ENCODE results near the gene SLC45A1.

The SLC45A1 gene

DNA sequence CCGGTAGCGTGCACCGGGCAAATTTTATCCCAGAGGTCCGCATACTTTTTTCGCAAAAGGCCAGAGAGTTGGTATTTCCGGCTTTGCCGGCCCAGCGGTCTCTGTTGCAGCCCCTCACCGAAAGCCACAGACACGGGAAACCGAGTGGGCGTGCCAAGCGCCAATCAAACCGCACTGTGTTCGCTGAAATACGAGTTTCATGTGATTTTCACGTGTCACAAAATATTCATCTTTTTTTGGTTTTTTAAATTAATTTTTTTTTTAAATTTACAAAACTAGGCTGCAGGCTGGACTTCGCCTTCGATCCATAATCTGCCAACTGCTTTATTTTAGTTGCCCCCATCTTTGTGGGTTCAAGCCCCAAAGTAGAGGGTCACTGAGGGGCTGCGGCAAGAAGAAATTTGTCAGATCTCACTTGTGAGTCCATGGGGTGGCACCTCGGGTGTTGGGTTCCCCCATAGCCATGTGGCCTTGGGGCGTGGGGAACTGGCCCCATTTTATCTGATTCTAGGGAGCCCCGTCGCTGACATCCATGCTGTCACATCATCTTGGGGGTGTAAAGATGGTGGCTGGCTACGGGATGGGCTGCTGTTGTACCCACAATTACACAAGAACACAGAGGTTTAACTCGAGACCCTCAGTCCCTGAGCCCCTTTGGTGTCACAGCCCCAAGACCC lies 20.8 kb downstream of the SLC45A1 start:
- no peak for FAIRE-seq

DNA sequence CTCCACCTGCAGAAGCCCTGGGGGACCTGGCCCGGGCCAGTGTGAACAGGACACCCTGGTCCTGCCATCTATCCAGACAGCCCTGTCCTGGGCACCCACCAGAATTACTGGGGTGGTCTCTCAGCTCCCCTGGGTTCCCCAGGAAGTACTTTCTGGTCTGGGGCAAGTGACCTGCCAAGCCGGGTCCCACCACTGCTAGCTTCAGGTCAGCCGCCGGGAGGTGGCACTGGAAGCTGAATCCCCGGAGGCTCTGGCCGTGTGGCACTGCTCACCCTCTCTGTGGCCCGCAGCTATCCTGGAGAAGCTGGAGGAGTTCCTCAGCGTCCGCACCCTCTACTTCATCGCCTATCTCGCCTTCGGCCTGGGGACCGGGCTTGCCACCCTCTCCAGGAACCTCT lies 21.3 kb downstream of the SLC45A1 start:
- no peak for FAIRE-seq

DNA sequence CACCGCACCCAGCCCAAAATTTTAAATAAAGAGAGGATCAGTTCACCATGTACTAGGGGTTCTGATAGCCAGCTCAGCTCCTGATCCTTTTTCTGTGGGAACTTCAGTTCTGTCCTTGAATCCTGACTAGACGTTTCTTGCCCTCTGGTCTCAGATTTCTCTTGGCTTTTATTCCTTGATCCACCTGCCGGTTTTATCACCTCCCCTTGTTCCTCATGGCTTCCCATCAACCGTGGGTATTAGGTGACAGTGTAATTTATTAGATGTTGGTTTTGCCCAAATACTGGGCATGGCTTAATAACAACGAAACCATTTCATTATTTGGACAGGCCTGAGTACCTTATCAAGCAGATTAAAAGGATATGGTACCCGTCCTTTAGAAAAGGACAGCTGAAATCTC lies 22.5 kb downstream of the SLC45A1 start:
- no peak for FAIRE-seq

DNA sequence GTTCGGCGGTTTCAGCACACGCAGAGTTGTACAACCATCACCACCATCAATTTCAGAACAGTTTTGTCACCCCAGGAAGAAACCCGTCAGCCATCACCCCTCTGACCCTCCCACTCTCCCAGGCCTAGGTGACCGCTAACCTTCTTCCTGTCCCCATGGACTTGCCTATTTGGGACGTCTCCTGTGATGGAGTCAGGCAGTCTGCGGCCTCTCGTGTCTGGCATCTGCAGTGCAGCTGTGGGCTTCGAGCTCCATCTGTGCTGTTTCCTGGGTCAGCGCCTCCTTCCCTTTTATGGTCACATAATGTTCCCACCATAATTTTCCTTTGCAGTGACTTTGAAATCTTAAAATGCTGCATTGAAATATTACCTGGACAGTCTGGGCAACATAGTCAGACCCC lies 24.4 kb downstream of the SLC45A1 start:
- FAIRE-seq = no peak

DNA sequence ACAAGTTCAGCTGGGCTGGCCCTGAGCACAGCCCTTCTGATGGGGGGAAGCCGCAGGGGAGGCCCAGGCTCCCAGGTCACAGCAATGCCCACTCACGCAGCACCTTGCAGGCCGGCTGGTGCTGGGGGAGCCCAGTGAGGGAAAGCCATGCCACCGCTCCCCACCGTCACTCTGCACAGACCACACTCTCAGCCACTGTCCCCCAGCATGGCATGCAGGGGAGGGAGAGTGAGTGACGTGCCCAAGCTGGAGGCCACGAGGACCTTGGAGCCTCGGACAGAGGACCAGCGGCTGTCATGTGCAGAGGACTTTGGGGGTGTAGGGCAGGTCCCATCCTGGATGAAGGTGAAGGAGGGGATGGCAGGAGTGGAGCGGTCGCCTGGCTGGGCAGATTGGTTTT lies 25.1 kb downstream of the SLC45A1 start:
- no peak for FAIRE-seq

DNA sequence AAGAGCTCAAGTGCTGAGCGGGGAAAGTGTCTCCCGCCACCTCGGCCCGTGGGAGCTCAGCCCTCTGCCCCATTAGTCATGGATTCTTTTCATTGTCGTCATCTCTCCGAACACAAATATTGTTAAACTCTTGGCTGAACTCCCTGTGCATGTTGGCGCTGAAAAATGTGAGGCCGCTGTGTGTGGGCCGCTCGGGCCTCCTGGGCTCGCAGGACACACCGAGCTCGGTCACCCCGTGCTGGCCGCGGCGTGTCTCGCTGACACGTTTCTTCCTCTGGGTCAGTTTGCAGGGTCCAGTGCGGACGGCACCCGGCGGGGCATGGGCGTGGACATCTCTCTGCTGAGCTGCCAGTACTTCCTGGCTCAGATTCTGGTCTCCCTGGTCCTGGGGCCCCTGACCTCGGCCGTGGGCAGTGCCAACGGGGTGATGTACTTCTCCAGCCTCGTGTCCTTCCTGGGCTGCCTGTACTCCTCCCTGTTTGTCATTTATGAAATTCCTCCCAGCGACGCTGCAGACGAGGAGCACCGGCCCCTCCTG lies 25.6 kb downstream of the SLC45A1 start:
- FAIRE-seq = peak; percentile 95

DNA sequence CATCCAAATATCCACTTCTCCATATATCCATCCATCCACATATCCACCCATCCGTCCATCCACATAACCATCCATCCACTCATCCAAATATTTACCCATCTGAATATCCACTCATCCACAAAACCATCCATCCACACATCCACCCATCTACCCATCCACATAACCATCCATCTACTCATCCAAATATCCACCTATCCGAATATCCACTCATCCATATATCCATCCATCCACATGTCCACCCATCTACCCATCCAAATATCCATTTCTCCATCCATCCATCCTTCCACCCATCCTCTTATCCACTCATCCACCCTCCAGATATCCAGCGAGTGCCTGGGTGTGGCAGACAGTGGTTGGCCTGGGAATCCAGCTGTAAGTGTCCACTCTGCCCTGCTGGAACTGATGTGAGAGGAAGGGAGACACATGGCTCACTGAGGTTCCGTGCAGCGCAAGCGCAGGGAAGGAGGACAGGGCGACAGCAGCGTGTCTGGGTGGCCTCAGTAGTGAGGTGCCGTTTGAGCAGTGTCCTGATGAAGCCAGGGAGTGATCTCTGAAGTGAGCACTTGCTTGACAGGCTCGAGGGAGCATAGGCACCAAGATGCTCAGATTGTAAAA lies 27.1 kb downstream of the SLC45A1 start:
- FAIRE-seq = no peak

DNA sequence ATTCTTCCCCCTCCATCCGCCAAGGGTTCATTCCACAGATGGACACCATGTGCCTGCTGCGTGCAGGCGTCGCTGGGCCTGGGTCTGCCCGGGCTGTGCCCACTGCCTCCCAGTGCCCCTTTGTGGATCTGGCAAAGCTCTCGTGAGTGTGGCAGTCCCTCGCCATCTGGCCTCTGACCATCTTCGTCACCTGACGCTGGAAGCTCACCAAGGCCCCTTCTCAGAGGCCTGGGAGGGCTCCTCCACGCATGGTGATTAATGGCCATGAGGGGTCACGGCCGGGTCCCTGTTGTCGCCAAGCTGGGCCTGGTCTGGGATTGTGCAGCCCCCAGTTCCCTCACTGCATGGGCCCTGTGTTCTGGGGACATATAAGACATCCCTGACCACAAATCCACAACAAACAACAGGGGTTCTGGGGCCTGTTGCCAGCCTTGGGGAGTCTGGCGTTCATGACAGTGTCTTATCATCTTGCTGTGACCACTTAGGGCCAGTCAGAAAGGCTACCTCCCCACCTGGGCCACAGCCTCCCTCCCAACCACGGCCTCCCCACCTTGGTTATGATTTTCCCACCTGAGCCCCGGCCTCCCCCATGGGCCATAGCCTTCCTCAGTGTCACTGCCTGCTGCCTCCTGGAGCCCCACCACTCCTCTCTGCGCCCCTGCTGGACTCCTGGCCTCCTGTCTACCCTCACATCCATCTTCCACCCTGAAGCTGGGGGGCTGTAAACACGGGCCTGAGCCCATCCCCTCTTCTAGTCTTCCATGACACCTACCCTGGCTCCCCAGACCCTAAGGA lies 27.9 kb downstream of the SLC45A1 start:
- FAIRE-seq = no peak

DNA sequence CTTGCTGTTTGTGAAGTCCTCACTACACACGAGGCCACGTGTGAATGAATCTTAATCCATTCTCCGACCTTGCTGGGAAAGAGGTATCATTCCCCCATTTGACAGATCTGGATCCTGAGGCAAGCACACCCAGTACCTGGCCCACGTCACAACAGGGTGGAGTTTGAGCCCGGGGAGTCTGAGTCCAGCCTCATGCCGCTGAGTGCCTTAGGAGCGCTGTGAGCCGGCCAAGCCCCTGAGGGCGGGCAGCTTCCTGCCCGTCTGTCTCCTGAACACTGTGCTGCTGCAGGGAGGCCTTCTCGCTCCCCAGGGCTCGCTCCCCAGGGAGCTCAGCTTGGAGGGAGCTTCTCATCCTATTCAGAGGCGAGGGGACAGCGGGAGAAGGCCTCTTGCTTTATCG lies 29.7 kb downstream of the SLC45A1 start:
- FAIRE-seq = no peak

DNA sequence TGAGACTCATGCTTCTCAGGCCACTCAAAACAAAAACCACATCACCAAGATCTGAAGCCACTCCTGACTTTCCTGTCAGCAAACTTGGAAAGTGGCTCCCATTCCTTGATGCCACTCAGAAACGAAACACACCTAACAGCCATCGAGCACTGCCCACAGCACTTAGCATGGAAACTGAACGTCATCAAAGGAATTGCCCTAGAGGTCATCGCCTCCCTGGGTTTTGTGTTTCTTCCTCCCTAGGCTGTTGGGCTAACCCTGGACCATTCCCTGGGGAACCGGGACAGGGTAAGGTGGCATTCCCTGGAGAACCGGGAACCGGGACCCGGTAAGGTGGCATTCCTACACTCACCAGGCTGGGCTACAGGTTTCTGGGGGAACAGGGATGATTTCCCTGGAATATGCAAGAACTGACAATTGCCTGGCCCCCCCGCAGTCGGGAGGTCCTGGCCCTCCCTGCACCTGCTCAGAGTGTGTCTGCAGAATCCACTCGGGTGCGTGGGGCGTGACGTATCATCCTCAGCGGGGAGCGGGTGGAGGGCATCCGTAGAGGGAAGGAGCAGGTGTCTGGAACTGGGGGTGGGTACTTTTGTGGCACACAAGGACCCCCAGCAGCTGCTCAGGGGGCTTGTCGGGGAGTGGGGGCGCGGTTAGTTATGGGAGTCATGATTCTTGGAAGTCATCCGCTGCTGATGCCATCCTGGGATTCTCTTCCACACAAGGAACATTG lies 30.3 kb downstream of the SLC45A1 start:
- FAIRE-seq = no peak

DNA sequence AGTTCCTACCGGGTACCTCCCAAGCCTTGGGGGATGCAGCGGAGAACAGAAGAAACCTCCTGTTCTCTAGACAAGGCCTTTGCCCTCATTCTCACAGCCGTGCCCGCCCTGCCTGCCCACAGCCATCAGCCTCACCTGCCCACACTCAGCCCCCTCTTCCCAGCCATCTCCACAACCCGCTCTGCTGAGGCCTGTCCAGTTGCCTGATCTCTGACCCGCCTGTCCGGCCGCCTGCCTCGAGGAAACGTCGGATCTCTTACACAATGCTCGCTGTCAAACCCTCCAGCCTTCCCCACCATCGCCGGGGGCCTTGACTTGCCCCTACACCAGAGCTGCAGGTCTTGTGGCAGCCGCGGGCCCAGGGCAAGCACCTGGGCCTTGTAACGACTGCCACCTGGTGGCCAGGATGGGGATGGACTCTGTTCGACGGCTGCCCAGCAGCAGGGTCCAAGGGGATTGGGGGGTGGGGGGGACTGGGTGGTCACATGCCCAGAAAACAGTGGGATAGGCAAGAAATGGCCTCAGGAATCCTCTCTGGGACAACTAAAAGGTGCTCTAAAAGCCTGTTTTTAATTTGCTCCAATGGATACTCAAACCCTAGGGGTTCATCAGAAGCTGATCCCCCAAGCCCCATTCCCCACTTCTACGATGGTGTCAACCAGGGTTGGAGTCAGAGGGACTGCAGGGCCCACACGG lies 31.0 kb downstream of the SLC45A1 start:
- no peak for FAIRE-seq

DNA sequence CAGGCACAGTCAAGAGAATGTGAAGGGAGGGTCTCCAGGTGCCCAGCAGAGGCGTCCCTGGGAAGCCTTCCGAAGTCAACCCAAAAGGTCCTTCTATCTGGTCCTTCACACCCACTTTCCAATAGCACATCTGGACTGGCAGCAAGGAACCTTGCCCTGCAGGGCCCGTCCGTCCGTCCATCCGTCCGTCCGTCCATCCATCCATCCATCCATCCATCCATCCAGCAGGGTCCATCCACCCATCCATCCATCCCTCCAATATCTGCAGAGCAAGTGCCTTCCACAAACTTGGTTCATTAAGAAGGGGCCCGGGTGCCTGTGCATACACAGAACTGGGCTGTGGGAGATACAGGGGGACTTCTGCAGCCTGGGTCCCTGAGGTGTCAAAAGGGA lies 31.6 kb downstream of the SLC45A1 start:
- FAIRE-seq = no peak

DNA sequence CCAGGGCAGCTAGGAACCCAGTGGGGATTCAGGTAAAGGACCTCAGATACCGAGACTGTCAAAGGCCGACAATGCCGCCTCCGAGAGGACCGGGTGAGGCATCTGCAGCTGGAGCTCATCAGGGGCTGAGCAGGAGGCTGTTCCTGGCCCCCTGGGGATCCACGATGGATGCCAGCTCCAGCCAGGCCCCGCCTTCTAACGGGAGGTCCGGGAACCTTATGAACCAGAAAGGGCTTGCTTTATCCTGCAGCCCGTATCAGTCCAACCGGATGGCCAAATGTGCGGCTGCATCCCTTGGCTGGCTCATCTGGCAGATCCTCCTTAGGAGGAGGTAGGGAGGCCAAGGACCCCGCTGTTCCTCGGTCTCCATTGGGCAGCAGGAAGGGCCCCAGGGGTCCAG lies 32.0 kb downstream of the SLC45A1 start:
- no peak for FAIRE-seq

DNA sequence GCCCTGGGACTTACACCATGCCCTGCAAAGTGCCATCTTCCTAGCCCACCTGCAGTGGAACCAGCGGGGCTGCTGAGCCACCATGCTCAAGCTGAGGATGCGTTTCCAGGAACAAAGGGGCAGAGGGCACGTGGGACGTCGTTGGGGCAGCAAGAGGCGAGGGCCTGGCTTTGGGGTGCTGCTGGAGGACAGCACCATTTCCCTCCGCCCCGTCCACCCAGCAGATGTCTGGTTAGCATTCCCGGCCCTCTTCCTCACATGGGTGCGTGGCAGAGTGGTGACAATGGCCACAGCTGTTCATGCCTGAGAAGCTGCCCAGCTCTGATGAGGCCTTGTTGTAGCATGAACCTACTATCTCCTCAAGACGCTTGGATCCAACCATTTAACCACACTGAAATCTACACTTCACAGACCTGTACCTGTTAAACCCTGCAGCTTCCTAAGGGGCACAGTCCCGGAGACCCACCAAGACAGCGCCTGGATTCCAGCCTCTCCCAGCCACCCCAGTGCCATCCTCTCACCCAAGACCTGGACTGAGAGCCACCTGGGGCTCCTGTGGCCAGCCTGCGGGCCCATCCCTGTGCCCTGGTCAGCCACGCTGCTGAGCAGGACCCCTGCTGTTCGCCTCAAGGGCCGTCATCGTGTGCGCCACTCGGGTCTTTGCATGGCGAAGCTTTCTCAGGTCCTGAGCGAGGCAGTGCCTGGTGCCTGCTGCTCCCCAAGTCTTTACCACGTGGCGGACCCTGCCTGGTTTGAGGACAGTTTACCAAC lies 33.2 kb downstream of the SLC45A1 start:
- no peak for FAIRE-seq

DNA sequence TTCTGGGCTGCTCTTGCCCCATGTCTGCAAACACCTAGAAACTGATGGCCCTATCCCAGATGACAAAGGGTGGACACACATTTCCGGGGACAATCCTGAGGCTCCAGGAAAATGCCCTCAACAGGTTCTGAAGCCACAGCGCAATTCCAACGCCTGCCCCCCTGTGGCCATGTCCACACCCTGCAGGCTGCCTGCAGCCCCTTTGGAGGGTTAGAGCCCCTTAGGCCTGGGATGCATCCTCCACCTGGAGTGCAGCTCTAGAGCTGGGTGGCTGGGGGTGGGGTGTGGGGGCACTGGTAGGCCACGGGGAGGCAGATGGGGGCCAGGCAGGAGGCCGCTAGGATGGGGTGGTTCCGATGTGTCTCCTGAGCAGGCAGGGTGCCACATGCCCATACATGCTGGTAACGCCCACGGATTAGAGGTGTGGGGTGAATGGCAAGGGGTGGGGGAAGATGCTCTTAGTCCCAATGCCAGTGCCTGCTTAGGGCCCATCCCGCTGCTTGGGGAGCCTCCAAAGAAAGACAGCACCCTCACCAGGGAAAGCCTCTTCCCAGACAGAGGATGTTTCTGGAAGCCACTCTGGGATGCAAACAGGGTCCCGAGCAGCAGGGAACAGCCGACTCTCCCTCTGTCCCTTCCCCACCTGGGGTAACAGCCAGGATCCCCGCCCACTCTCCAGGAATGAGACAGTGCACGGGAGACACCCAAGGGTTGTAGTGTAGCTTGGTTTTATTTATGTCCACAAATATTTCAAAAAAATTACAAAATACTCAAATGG lies 34.0 kb downstream of the SLC45A1 start:
- no peak for FAIRE-seq

DNA sequence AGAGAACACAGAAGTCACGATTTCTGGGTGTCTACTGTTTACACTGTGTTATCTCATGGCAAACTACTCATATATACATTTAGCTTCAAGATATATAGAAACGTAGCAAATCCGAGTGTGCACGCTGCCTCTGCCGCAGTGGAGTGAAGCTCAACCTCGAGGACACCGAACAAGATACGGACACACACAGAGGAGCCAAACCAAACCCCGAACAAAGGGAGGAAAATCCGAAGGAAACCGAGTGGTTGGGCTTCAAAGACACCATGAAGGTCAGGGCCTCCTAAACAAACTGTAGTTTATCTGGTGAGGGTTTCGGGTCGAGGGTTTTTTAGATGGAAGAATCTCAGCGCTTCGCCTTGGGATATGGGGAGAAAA lies 34.5 kb downstream of the SLC45A1 start:
- FAIRE-seq = no peak

DNA sequence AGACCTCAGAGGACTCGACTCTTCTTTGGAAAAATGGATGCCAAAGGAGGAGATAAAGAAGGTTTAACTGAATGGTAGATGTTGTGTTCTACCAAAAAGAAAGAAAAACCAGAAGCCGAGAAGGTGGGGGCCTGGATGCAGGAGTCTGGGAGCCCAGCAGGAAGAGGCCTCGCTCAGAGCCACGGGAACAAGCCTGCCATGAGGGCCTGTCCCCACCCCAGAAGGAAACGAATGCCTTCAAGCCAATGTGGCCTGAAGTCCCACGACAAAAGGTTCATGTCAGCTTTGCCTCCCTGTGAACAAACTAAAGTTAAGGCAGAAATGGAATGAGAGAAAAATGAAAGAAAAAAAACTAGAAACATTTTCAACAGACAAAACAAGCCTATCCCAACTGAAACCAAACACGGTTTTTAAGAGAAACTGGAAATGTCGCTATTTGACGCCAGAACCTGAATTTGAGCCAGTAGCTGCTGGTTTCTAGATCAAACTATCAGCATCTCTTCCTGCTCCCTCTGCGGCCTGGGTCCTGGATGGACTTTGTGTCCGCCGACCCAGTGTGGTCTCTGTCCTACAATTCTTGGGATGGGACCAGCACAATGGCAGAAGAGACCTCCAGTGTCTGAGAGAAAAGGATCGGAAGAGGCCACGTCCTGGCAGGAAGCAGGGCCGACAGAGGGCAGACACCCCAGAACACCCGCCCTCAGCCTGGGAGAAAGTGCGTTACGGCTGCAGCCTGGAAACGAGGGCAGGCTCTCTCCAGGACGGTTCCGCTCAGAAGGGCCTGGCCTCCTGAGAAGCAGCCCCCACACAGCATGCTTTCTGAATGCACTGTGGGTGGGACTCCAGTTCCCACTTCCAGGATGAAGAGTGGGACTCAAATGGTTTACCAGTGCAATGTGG lies 35.2 kb downstream of the SLC45A1 start:
- FAIRE-seq = no peak

DNA sequence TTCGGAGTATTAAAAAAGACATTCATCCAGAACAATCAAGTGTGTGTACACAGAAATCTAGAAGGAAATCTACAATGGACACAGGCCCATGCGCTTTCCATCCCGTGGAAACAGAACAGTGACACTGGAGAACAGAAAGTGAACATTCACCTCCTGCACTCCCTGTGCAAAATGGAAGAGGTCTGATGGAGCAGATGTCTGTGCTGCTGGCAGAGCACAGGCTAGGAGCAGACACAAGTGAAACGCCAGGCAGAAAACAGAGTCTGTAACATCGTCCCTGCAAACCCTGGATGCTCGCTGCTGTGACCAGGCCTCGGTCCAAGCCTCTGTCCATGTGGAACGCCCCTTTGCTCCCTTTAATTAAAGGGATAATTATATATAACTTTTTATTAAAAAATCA lies 36.1 kb downstream of the SLC45A1 start:
- FAIRE-seq = no peak

DNA sequence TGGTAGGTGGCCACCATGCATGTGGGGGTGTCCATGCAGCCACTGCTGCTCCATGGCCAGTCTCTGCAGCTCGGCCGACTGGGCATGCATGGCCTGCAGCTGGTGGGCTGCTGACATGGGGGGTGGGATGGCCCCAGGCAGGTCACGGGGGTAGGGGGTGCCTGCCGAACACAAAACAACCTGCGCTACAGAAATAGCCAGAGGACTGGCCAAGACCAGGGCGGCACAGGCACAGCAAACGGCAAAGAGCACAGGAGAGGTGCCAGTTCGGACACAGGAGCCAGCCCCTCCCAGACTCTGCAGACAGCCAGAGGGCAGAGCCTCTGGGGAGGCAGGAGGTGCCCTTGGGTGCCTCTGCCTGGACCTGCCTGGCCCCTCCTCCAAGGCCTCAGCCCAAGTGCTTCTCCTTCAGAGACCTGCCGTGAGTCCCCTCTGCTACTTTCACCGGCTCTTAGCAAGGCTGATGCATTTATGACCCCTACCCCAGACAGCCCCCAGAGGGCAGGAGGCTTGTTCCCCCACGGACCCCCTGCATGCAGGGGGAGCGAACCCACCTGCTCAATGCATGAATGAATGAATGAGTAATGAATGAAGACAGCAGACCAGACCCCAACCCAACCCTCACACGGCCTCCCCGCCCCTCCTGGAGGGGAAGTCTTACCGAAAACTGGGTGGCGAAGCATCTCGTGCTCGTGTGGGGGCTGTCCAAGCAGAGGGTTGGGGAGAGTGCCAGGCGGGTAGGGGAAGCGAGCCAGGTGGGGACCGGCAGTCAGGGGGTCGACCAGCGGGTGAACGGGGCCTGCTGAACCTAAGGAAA lies 37.7 kb downstream of the SLC45A1 start:
- no peak for FAIRE-seq
